Mesenchymal stem cell (in vitro differentiated cells and primary cell): ENCODE data around the gene GRM6.

Experiments
- DNase-seq: peaks from one replicate; pipeline ENCODE4 v3.0.0-alpha.2; 2013
- H2AFZ ChIP-seq: one replicate; pipeline ENCODE4 v1.6.1; 2013; ENCODE audit warnings: low read depth, mild to moderate bottlenecking, control low read depth, inconsistent platforms, low read length, moderate library complexity
- H2AK5ac ChIP-seq: 2 replicates; pipeline ENCODE4 v1.6.1; 2013; ENCODE audit warnings: low read length, moderate library complexity, mild to moderate bottlenecking, inconsistent platforms; ENCODE audit not compliant: severe bottlenecking
- H2BK120ac ChIP-seq: one replicate; pipeline ENCODE4 v1.6.1; 2013; ENCODE audit warnings: low read depth, mild to moderate bottlenecking, inconsistent platforms, low read length, moderate library complexity
- H2BK12ac ChIP-seq, 2 experiments: one replicate each; pipeline ENCODE4 v1.6.1; 2013; ENCODE audit warnings: inconsistent platforms in 2 of 2, low read length in 2 of 2, mild to moderate bottlenecking in 2 of 2, moderate library complexity in 2 of 2, control low read depth in 1 of 2
- H2BK15ac ChIP-seq: one replicate; pipeline ENCODE4 v1.6.1; 2013; ENCODE audit warnings: mild to moderate bottlenecking, low read depth, inconsistent platforms; ENCODE audit not compliant: poor library complexity, severe bottlenecking
- H2BK5ac ChIP-seq: 2 replicates; pipeline ENCODE4 v1.6.1; 2013; ENCODE audit warnings: low read depth, mild to moderate bottlenecking, low read length, control low read depth, inconsistent platforms; ENCODE audit not compliant: poor library complexity, severe bottlenecking
- H3K14ac ChIP-seq, 2 experiments: one replicate each; pipeline ENCODE4 v1.6.1; 2013; ENCODE audit warnings: inconsistent platforms in 2 of 2, low read length in 2 of 2, control low read depth in 1 of 2, mild to moderate bottlenecking in 1 of 2, moderate library complexity in 1 of 2
- H3K18ac ChIP-seq, 2 experiments: one replicate each; pipeline ENCODE4 v1.6.1; 2013; ENCODE audit warnings: inconsistent platforms in 2 of 2, low read length in 2 of 2, control low read depth in 1 of 2, low read depth in 1 of 2, mild to moderate bottlenecking in 1 of 2
- H3K23ac ChIP-seq, 2 experiments: one replicate each; pipeline ENCODE4 v1.6.1; 2013; ENCODE audit warnings: inconsistent platforms in 2 of 2, low read length in 2 of 2, mild to moderate bottlenecking in 2 of 2, moderate library complexity in 2 of 2, control low read depth in 1 of 2
- H3K27ac ChIP-seq: 2 replicates; pipeline ENCODE4 v1.5.1; 2013; ENCODE audit warnings: mild to moderate bottlenecking, moderate library complexity, low read length, control low read depth, inconsistent platforms; ENCODE audit not compliant: poor library complexity, severe bottlenecking
- H3K27me3 ChIP-seq, 2 experiments: 2 replicates each; pipeline versions ENCODE4 v1.6.1 to v1.7.0; 2013; ENCODE audit warnings: low read length in 2 of 2, mild to moderate bottlenecking in 2 of 2, moderate library complexity in 2 of 2, control low read depth in 1 of 2, inconsistent platforms in 1 of 2; ENCODE audit not compliant: control insufficient read depth in 1 of 2, insufficient read depth in 1 of 2
- H3K36me3 ChIP-seq, 2 experiments: 2 replicates each; pipeline versions ENCODE4 v1.6.1 to v1.7.0; 2013; ENCODE audit warnings: low read length in 2 of 2, control low read depth in 1 of 2, inconsistent platforms in 1 of 2, low read depth in 1 of 2, mild to moderate bottlenecking in 1 of 2; ENCODE audit not compliant: insufficient read depth in 2 of 2, control insufficient read depth in 1 of 2
- H3K4ac ChIP-seq, 2 experiments: one replicate each; pipeline ENCODE4 v1.6.1; 2013; ENCODE audit warnings: inconsistent platforms in 2 of 2, low read length in 2 of 2, mild to moderate bottlenecking in 2 of 2, moderate library complexity in 2 of 2, control low read depth in 1 of 2, low read depth in 1 of 2
- H3K4me1 ChIP-seq: 2 replicates; pipeline ENCODE4 v1.6.1; 2013; ENCODE audit warnings: low read depth, low read length, control low read depth; ENCODE audit not compliant: control insufficient read depth, insufficient read depth
- H3K4me2 ChIP-seq: 2 replicates; pipeline ENCODE4 v1.6.1; 2013; ENCODE audit warnings: low read length, mild to moderate bottlenecking, inconsistent platforms; ENCODE audit not compliant: poor library complexity, severe bottlenecking
- H3K4me3 ChIP-seq, 2 experiments: 2 replicates each; pipeline versions ENCODE4 v1.5.1 to v1.7.0; 2013; ENCODE audit warnings: low read length in 2 of 2, mild to moderate bottlenecking in 2 of 2, control low read depth in 1 of 2, low read depth in 1 of 2; ENCODE audit not compliant: insufficient read depth in 1 of 2
- H3K79me1 ChIP-seq: replicated peaks from 2 replicates; pipeline ENCODE4 v1.6.1; 2013; ENCODE audit warnings: mild to moderate bottlenecking, control low read depth, low read length, inconsistent platforms; ENCODE audit not compliant: poor library complexity, severe bottlenecking
- H3K9ac ChIP-seq: 2 replicates; pipeline ENCODE4 v1.7.0; 2013; ENCODE audit warnings: mild to moderate bottlenecking, low read length, moderate library complexity
- H3K9me3 ChIP-seq: 2 replicates; pipeline ENCODE4 v1.7.0; 2013; ENCODE audit warnings: mild to moderate bottlenecking, low read length; ENCODE audit not compliant: control insufficient read depth
- H4K8ac ChIP-seq: one replicate; pipeline ENCODE4 v1.6.1; 2013; ENCODE audit warnings: inconsistent platforms, mild to moderate bottlenecking, low read length, moderate library complexity
- H4K91ac ChIP-seq: one replicate; pipeline ENCODE4 v1.6.1; 2013; ENCODE audit warnings: mild to moderate bottlenecking, low read length, inconsistent platforms
- WGBS: methylation state at CpG from one replicate; pipeline ENCODE4 v1.1.7; 2013; ENCODE audit warnings: mixed read lengths; 5-methylcytosine and 5-hydroxymethylcytosine counted together

The GRM6 gene

DNA sequence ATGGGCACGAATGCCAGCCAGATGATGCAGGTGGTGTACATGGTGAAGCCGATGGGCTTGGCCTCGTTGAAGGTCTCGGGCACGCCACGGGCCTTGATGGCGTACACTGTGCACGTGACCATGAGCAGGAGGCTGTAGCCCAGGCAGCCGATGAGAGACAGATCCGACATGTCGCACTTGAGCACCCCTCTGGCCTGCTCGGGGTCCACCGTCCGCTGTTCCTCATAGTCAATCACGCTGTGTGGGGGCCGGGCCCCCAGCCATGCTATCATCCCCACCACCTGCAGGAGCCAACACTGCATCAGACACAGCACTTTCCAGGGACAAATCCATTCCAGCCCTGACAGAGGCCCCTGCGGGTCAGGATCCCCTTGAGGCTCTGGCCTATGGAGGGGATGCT lies 12.2 kb downstream of the GRM6 start:
- Histone ChIP-seq H2AK5ac (no peak overlapping the region), H2AFZ (no peak overlapping the region), H3K27ac (no peak overlapping the region), H2BK5ac (no peak overlapping the region), H3K9me3 (peaks cover 48% of the 10 kb centered on the region), H3K14ac (no peak overlapping the region), H2BK15ac (no peak overlapping the region), H3K4me1 (no peaks in the 10 kb centered on the region), H3K36me3 (no peaks in the 10 kb centered on the region), H3K9ac (no peak overlapping the region), H3K23ac (no peak overlapping the region), H4K91ac (peak overlapping the region; percentile 54), H3K79me1 (no peaks in the 10 kb centered on the region), H4K8ac (no peak overlapping the region), H3K27me3 (no peaks in the 10 kb centered on the region), H3K4ac (no peak overlapping the region), H2BK120ac (no peak overlapping the region), H3K4me3 (no peak overlapping the region), H2BK12ac (no peak overlapping the region), H3K18ac (no peak overlapping the region), H3K4me2 (no peak overlapping the region)
- 80% methylated on average over 16 of the region's 17 CpGs for WGBS
- no peak for DNase-seq

DNA sequence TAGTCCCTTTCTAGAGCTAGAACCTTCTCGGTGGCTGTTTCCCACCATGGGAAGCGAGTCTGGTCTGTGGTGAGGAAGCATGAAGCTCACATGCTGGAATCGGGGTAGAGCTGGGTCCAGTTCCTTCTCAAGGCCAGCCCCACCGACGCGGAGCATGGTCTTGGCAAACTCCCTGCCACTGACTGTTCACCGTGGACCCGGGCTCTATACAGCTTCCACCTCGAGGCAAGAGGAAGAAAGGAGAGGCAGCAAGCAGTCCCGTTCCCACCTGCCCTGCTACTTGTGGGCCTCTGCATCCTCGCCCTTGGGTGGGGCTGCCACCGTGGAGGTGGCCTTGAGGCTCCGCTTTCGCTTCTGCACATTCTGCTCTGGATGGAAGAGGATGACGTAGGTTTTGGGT lies 13.7 kb downstream of the GRM6 start:
- Histone ChIP-seq H2BK120ac (no peak overlapping the region), H3K79me1 (no peaks in the 10 kb centered on the region), H3K36me3 (no peaks in the 10 kb centered on the region), H3K9me3 (peaks cover 51% of the 10 kb centered on the region), H2BK12ac (no peak overlapping the region), H3K18ac (no peak overlapping the region), H2AK5ac (no peak overlapping the region), H4K8ac (no peak overlapping the region), H2BK5ac (no peak overlapping the region), H3K4me2 (no peak overlapping the region), H3K4me1 (no peaks in the 10 kb centered on the region), H3K27me3 (no peaks in the 10 kb centered on the region), H4K91ac (no peak overlapping the region), H3K4me3 (no peak overlapping the region), H3K27ac (no peak overlapping the region), H2AFZ (no peak overlapping the region), H3K23ac (no peak overlapping the region), H3K9ac (no peak overlapping the region), H2BK15ac (no peak overlapping the region), H3K14ac (no peak overlapping the region), H3K4ac (no peak overlapping the region)
- DNase-seq = no peak
- 78% methylated on average over 15 of the region's 15 CpGs for WGBS

DNA sequence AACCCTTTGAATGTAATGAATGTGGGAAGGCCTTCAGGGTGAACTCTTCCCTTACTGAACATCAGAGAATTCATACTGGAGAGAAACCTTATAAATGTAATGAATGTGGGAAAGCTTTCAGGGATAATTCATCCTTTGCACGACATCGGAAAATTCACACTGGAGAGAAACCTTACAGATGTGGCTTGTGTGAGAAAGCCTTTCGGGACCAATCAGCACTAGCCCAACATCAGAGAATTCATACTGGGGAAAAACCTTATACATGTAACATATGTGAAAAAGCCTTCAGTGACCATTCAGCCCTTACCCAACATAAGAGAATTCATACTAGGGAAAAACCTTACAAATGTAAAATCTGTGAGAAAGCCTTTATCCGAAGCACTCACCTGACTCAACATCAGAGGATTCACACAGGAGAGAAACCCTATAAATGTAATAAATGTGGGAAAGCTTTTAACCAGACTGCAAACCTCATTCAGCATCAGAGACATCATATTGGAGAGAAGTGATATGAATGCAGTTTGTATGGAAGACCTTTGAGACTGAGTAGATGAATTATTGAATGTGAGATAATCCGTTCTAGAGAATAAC lies 29.6 kb downstream of the GRM6 start:
- H3K4me1 ChIP-seq = no peaks in the 10 kb centered on the region
- H3K36me3 ChIP-seq = peaks cover 0 to 10% of the 10 kb centered on the region in 2 experiments
- H2BK15ac ChIP-seq = no peak overlapping the region
- H2AFZ ChIP-seq = no peak overlapping the region
- H3K9me3 ChIP-seq = peaks cover 88% of the 10 kb centered on the region
- H3K14ac ChIP-seq = no peak overlapping the region
- no peak overlapping the region for H3K4me3 ChIP-seq
- H4K91ac ChIP-seq = no peak overlapping the region
- WGBS = 90% methylated on average over 4 of the region's 5 CpGs
- H3K23ac ChIP-seq = no peak overlapping the region
- no peaks in the 10 kb centered on the region for H3K27me3 ChIP-seq
- no peak overlapping the region for H3K9ac ChIP-seq
- no peak overlapping the region for H2BK120ac ChIP-seq
- H3K4ac ChIP-seq = no peak overlapping the region
- H4K8ac ChIP-seq = no peak overlapping the region
- no peak overlapping the region for H3K27ac ChIP-seq
- H3K18ac ChIP-seq = no peak overlapping the region
- no peak overlapping the region for H3K4me2 ChIP-seq
- no peaks in the 10 kb centered on the region for H3K79me1 ChIP-seq
- H2BK12ac ChIP-seq = no peak overlapping the region
- no peak overlapping the region for H2AK5ac ChIP-seq
- DNase-seq = no peak
- H2BK5ac ChIP-seq = no peak overlapping the region

DNA sequence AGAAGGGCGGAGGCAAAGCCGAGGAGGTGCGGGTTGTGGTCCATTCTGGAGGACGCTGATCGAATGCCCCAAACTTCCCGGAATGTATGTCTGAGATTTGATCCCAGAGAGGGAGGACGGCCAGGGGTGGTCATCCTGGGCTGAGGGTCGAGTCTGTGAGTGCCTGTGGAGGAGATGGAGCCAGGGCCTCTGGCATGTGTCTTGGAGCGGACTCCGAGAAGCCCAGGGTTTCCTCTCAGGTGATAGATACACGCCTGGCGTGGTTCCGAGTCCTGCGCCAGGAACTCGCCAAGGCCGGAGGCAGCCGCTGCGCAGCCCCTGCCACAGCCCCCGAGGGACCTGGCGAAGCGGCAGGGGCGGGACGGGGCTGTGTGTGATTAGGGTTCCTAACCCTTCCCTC lies 53.8 kb downstream of the GRM6 start:
- WGBS = 94% methylated on average over 23 of the region's 23 CpGs
- Histone ChIP-seq H3K9ac (peak overlapping the region; percentile 83), H2BK12ac (no peak overlapping the region), H2AK5ac (no peak overlapping the region), H3K14ac (no peak overlapping the region), H3K23ac (no peak overlapping the region), H3K27me3 (no peaks in the 10 kb centered on the region), H2BK120ac (no peak overlapping the region), H2BK5ac (no peak overlapping the region), H4K8ac (no peak overlapping the region), H2BK15ac (no peak overlapping the region), H3K36me3 (peaks cover 0 to 6% of the 10 kb centered on the region in 2 experiments), H3K4ac (no peak overlapping the region), H4K91ac (no peak overlapping the region), H3K18ac (no peak overlapping the region), H3K4me2 (no peak overlapping the region), H3K4me3 (peak overlapping the region in 1 of 2 experiments; percentile 77), H3K27ac (no peak overlapping the region), H3K79me1 (no peaks in the 10 kb centered on the region), H2AFZ (no peak overlapping the region), H3K9me3 (peaks cover 83% of the 10 kb centered on the region), H3K4me1 (no peaks in the 10 kb centered on the region)
- DNase-seq = no peak
